A549 (cell line): ENCODE data around the gene C6orf141. TPM values are rescaled to one million over a fixed set of nuclear protein-coding genes. Genes with fewer than 3 reads are reported as not detected.

ENCODE experiments used
- ATAC-seq, 2 experiments: fragments of 200-7000 bp in 1 of 2; fragments of >200 bp in 1 of 2; cut with Nextera tagmentation in 1 of 2; cut with Tn5 transposase in 1 of 2; 3 replicates each; pipeline versions ENCODE4 v1.8.0 to v1.9.1; 2018 to 2020; ENCODE audit warnings: mild to moderate bottlenecking in 1 of 2, moderate library complexity in 1 of 2
- CTCF ChIA-PET: fragments of 300-600 bp; sonication (Branson Sonifier 250); formaldehyde crosslinking; extraction: SDS; loops from one replicate; lab custom pipeline; 2021; ENCODE audit warnings: antibody characterized with exemption, inconsistent platforms; lab: Yijun Ruan, JAX
- POLR2A ChIA-PET: fragments of 350-600 bp; formaldehyde crosslinking; extraction: SDS; loops from one replicate; lab custom pipeline; 2021; ENCODE audit warnings: antibody characterized with exemption, inconsistent platforms; lab: Yijun Ruan, JAX
- DNase-seq, 2 experiments: peaks; one replicate each; pipeline versions ENCODE4 v3.0.0 to v3.0.0-alpha.2; 2011 to 2016; ENCODE audit warnings: low read depth in 1 of 2, low spot score in 1 of 2
- FAIRE-seq: peaks from 2 replicates; lab custom pipeline; 2011; peaks lifted over from hg19 to GRCh38; lab: Jason Lieb, UNC
- H3K27ac ChIP-seq, 2 experiments: fragments of >200 bp; sonication (Bioruptor Twin); formaldehyde crosslinking; 3 replicates each; pipeline ENCODE4 v1.5.1; 2016 to 2017
- H3K4me1 ChIP-seq: fragments of >200 bp; sonication (Bioruptor Twin); formaldehyde crosslinking; 3 replicates; pipeline ENCODE4 v1.6.1; 2016
- H3K4me2 ChIP-seq: fragments of >200 bp; sonication (Bioruptor Twin); formaldehyde crosslinking; 3 replicates; pipeline ENCODE4 v1.6.1; 2016
- H3K4me3 ChIP-seq: fragments of >200 bp; sonication (Bioruptor Twin); formaldehyde crosslinking; 3 replicates; pipeline ENCODE4 v1.5.1; 2016
- H3K9me3 ChIP-seq: fragments of >200 bp; sonication (Bioruptor Twin); formaldehyde crosslinking; 3 replicates; pipeline ENCODE4 v1.6.1; 2016
- BCL3 ChIP-seq: fragments of >200 bp; sonication (Bioruptor Twin); formaldehyde crosslinking; IDR thresholded peaks from 3 replicates; pipeline ENCODE4 v1.6.1; 2016
- BHLHE40 ChIP-seq: IDR thresholded peaks from 2 replicates; pipeline ENCODE4 v1.6.1; 2012; ENCODE audit warnings: low read depth, low read length, inconsistent platforms
- ESRRA ChIP-seq: fragments of 150-350 bp; IDR thresholded peaks from 2 replicates; pipeline ENCODE4 v1.6.1; 2014; ENCODE audit warnings: mild to moderate bottlenecking, low read length, borderline replicate concordance
- FOSL2 ChIP-seq, 2 experiments: fragments of 450-650 bp in 1 of 2; fragments of >200 bp in 1 of 2; sonication (Bioruptor Twin) in 1 of 2; formaldehyde crosslinking; IDR thresholded peaks; 2 replicates each; pipeline versions ENCODE4 v1.5.0 to v1.6.1; 2016 to 2020; ENCODE audit warnings: mild to moderate bottlenecking in 1 of 2, moderate library complexity in 1 of 2
- HOXA7 ChIP-seq: fragments of 250-450 bp; sonication (Bioruptor Pico); IDR thresholded peaks from 2 replicates; pipeline ENCODE4 v1.5.0; 2020; ENCODE audit warnings: mild to moderate bottlenecking, moderate library complexity
- HOXB5 ChIP-seq: fragments of 250-450 bp; sonication (Bioruptor Pico); IDR thresholded peaks from 2 replicates; pipeline ENCODE4 v1.5.0; 2020; ENCODE audit warnings: mild to moderate bottlenecking, moderate library complexity
- JUN ChIP-seq, 2 experiments: fragments of >200 bp; sonication (Bioruptor Twin); formaldehyde crosslinking; IDR thresholded peaks; 2 replicates in 1 of 2; 3 replicates in 1 of 2; pipeline ENCODE4 v1.6.1; 2016 to 2017
- KDM1A ChIP-seq: fragments of 200-600 bp; sonication (generic); IDR thresholded peaks from 2 replicates; pipeline ENCODE4 v1.6.1; 2016; ENCODE audit warnings: low read depth, mild to moderate bottlenecking
- KDM5A ChIP-seq: fragments of 200-600 bp; sonication (generic); IDR thresholded peaks from 2 replicates; pipeline ENCODE4 v1.6.1; 2016; ENCODE audit warnings: antibody characterized with exemption, mild to moderate bottlenecking
- MAX ChIP-seq: IDR thresholded peaks from 2 replicates; pipeline ENCODE4 v1.6.1; 2012
- MYC ChIP-seq: IDR thresholded peaks from 2 replicates; pipeline ENCODE4 v1.6.1; 2012; ENCODE audit warnings: mild to moderate bottlenecking, inconsistent platforms, low read length, improper control_type of control experiment, borderline replicate concordance
- RAD21 ChIP-seq, 2 experiments: fragments of >200 bp in 1 of 2; sonication (Bioruptor Twin) in 1 of 2; formaldehyde crosslinking in 1 of 2; IDR thresholded peaks in 1 of 2; conservative IDR thresholded peaks in 1 of 2; 2 replicates in 1 of 2; 3 replicates in 1 of 2; pipeline ENCODE4 v1.6.1; 2012 to 2018; ENCODE audit warnings: inconsistent platforms in 1 of 2
- REST ChIP-seq: fragments of 200-600 bp; sonication (generic); IDR thresholded peaks from 2 replicates; pipeline ENCODE4 v1.6.1; 2016; ENCODE audit warnings: antibody characterized with exemption, mild to moderate bottlenecking, moderate library complexity
- RFX5 ChIP-seq: fragments of 450-650 bp; IDR thresholded peaks from 2 replicates; pipeline ENCODE4 v1.7.1; 2014; ENCODE audit warnings: antibody characterized with exemption, mild to moderate bottlenecking, moderate library complexity
- SMC3 ChIP-seq: fragments of >200 bp; sonication (Bioruptor Twin); formaldehyde crosslinking; IDR thresholded peaks from 3 replicates; pipeline ENCODE4 v1.6.1; 2018; ENCODE audit warnings: inconsistent platforms
- TFCP2L1 ChIP-seq: fragments of 250-450 bp; sonication (Bioruptor Pico); IDR thresholded peaks from 2 replicates; pipeline ENCODE4 v1.5.0; 2021; ENCODE audit warnings: mild to moderate bottlenecking
- USF2 ChIP-seq: fragments of 450-650 bp; IDR thresholded peaks from 2 replicates; pipeline ENCODE4 v1.6.1; 2014; ENCODE audit warnings: antibody characterized with exemption
- ZFP36 ChIP-seq: fragments of 450-650 bp; IDR thresholded peaks from 2 replicates; pipeline ENCODE4 v1.6.1; 2014; ENCODE audit warnings: borderline replicate concordance; ENCODE audit not compliant: partially characterized antibody
- WGBS: methylation state at CpG from one replicate; pipeline ENCODE4 v1.1.6; 2017; ENCODE audit errors: missing lambda C conversion rate; 5-methylcytosine and 5-hydroxymethylcytosine counted together
- polyA plus RNA-seq, 4 experiments: library from polyadenylated mRNA; depleted of rRNA in 3 of 4; stranded (reverse); fragments of >200 nt; fragmentation: RNase III in 1 of 4; extraction: RNeasy Plus Mini Kit Qiagen cat#74134 plus additional on column Dnase treatment in 1 of 4; gene quantifications; 2 replicates in 3 of 4; 3 replicates in 1 of 4; pipeline ENCODE4 v1.2.3, GENCODE V29; 2011 to 2017

The C6orf141 gene
- polyA plus RNA-seq, 2 of the 4 experiments (the other 2 are of a cell fraction): 24.9 to 29.9 TPM

GRCh38 chr6:49504666-49505065, 45.8 kb upstream of the C6orf141 start (continued):
- no peak for TF ChIP-seq REST
- TF ChIP-seq ZFP36: no peak
- no peak for TF ChIP-seq KDM5A
- no peak for TF ChIP-seq JUN (IDR thresholded peaks at IDR 0.05)
- no peak for TF ChIP-seq SMC3
- no peak for TF ChIP-seq BCL3
- no peak for TF ChIP-seq ESRRA
- no peak for TF ChIP-seq HOXA7 (CRISPR knock-in tag)
- no peak for TF ChIP-seq MAX
- TF ChIP-seq HOXB5 (CRISPR knock-in tag): no peak

GRCh38 chr6:49506569-49507111, 43.8 kb upstream of the C6orf141 start:
- ChIA-PET CTCF (no interaction called here), POLR2A (no interaction called here)
- FAIRE-seq (no peak), ATAC-seq (no peak), DNase-seq (peak in 1 of 2 experiments; percentile 6)
- H3K4me3 ChIP-seq: no peak overlapping the region
- H3K9me3 ChIP-seq: no peaks in the 10 kb centered on the region
- 0 out of 3 replicates have a peak, but pooled peaks cover 6% of the 10 kb centered on the region for H3K4me1 ChIP-seq
- WGBS: 22% methylated on average over 5 of the region's 5 CpGs
- peak overlapping the region; percentile 55 for H3K4me2 ChIP-seq
- no peak for TF ChIP-seq BHLHE40
- TF ChIP-seq RFX5: no peak
- no peak for TF ChIP-seq MYC
- TF ChIP-seq RAD21 (conservative IDR thresholded peaks at IDR 0.05 in 1 of 2, IDR thresholded peaks at IDR 0.05 in 1 of 2): no peak
- no peak for TF ChIP-seq KDM1A
- no peak for TF ChIP-seq FOSL2 (IDR thresholded peaks at IDR 0.05)
- TF ChIP-seq FOSL2 (CRISPR knock-in tag; IDR thresholded peaks at IDR 0.05): no peak
- TF ChIP-seq MAX: no peak
- TF ChIP-seq ZFP36: no peak
- H3K27ac ChIP-seq: no peak overlapping the region

GRCh38 chr6:49509342-49509741, 41.1 kb upstream of the C6orf141 start:
- H3K27ac ChIP-seq: no peak overlapping the region
- no peak for FAIRE-seq
- WGBS: 49% methylated on average over 3 of the region's 3 CpGs
- ChIA-PET CTCF (no interaction called here), POLR2A (no interaction called here)
- H3K4me1 ChIP-seq: peaks cover 11% of the 10 kb centered on the region; the same call in 1 of the 3 replicates
- ATAC-seq: no peak
- TF ChIP-seq BHLHE40 (no peak), USF2 (no peak), TFCP2L1 (CRISPR knock-in tag) (no peak), BCL3 (no peak)
- H3K9me3 ChIP-seq: no peaks in the 10 kb centered on the region
- no peak overlapping the region for H3K4me2 ChIP-seq
- H3K4me3 ChIP-seq: no peak overlapping the region
- no peak for DNase-seq
